Stimulated activated CD8-positive, alpha-beta memory T cell treated with anti-CD3 and anti-CD28 coated beads, Interleukin-15, amount 100 ng/mL, for 1 hour (primary cell): ENCODE measurements around the gene AP4S1.
"Not testable (repeated sequence)": the region's sequence is repeated elsewhere in the genome, so short reads cannot be mapped to it uniquely, and the experiment has no call there.

Experiments
- DNase-seq: peaks from one replicate; pipeline ENCODE4 v3.0.0-alpha.2; 2020; ENCODE audit warnings: low read depth

The AP4S1 gene

GRCh38 chr14:31042893-31043292 lies 17.4 kb downstream of the AP4S1 start:
- DNase-seq, result not testable (repeated sequence)

- DNase-seq, result no peak
Measured at GRCh38 chr14:31043379-31043778, 17.9 kb downstream of the AP4S1 start.

- DNase-seq, result no peak
Measured at GRCh38 chr14:31045501-31046080, 20.1 kb downstream of the AP4S1 start.

GRCh38 chr14:31047503-31047902 lies 22.1 kb downstream of the AP4S1 start:
- DNase-seq, result no peak

GRCh38 chr14:31051023-31051422 lies 25.6 kb downstream of the AP4S1 start:
- DNase-seq, result no peak

- DNase-seq, result no peak
Measured at GRCh38 chr14:31051511-31051910, 26.1 kb downstream of the AP4S1 start.

- not testable (repeated sequence) for DNase-seq
Measured at GRCh38 chr14:31052905-31053586, 27.6 kb downstream of the AP4S1 start.

GRCh38 chr14:31057035-31057434 lies 31.6 kb downstream of the AP4S1 start:
- no peak for DNase-seq

- DNase-seq, result no peak
Measured at GRCh38 chr14:31057701-31058364, 32.4 kb downstream of the AP4S1 start.

- DNase-seq, result no peak
Measured at GRCh38 chr14:31059152-31059924, 33.9 kb downstream of the AP4S1 start.

GRCh38 chr14:31060253-31060875 lies 34.9 kb downstream of the AP4S1 start:
- DNase-seq, result no peak

- DNase-seq, result not testable (repeated sequence)
Measured at GRCh38 chr14:31062908-31063307, 37.5 kb downstream of the AP4S1 start.

GRCh38 chr14:31068235-31068634 lies 42.8 kb downstream of the AP4S1 start:
- DNase-seq, result no peak

GRCh38 chr14:31069343-31069742 lies 43.9 kb downstream of the AP4S1 start:
- no peak for DNase-seq

- no peak for DNase-seq
Measured at GRCh38 chr14:31070431-31070830, 45.0 kb downstream of the AP4S1 start.

- no peak for DNase-seq
Measured at GRCh38 chr14:31071151-31071550, 45.7 kb downstream of the AP4S1 start.

GRCh38 chr14:31075144-31075543 lies 49.7 kb downstream of the AP4S1 start:
- DNase-seq, result no peak

- DNase-seq, result no peak
Measured at GRCh38 chr14:31078766-31079165, 53.3 kb downstream of the AP4S1 start.

- DNase-seq, result no peak
Measured at GRCh38 chr14:31080056-31080455, 54.6 kb downstream of the AP4S1 start.

GRCh38 chr14:31080484-31080883 lies 55.0 kb downstream of the AP4S1 start:
- DNase-seq, result no peak

- no peak for DNase-seq
Measured at GRCh38 chr14:31083781-31084180, 58.3 kb downstream of the AP4S1 start.

GRCh38 chr14:31084385-31084784 lies 58.9 kb downstream of the AP4S1 start:
- DNase-seq, result no peak
